Loucy (cell line): Measurements from ENCODE around the gene NKAIN4.

Experiments
- H2AFZ ChIP-seq: fragments of 200-600 bp; sonication (generic); 2 replicates; pipeline ENCODE4 v1.6.0; 2016; ENCODE audit warnings: antibody characterized with exemption, mild to moderate bottlenecking, low read length, moderate library complexity
- H3F3A ChIP-seq: fragments of 200-600 bp; 2 replicates; pipeline ENCODE4 v1.6.0; 2016; ENCODE audit warnings: antibody characterized with exemption, low read depth, mild to moderate bottlenecking
- H3K27me3 ChIP-seq: fragments of 200-600 bp; sonication (generic); 2 replicates; pipeline ENCODE4 v1.6.1; 2014; ENCODE audit warnings: low read length, mild to moderate bottlenecking; ENCODE audit not compliant: insufficient read depth, poor library complexity, severe bottlenecking
- H3K36me3 ChIP-seq: fragments of 200-600 bp; sonication (generic); 2 replicates; pipeline ENCODE4 v1.6.1; 2016; ENCODE audit warnings: low read length; ENCODE audit not compliant: insufficient read depth
- H3K4me1 ChIP-seq: fragments of 200-600 bp; sonication (generic); 2 replicates; pipeline ENCODE4 v1.5.1; 2014; ENCODE audit warnings: low read length, mild to moderate bottlenecking; ENCODE audit not compliant: insufficient read depth, poor library complexity, severe bottlenecking
- H3K4me2 ChIP-seq: fragments of 200-600 bp; sonication (generic); 2 replicates; pipeline ENCODE4 v1.6.0; 2014; ENCODE audit warnings: antibody characterized with exemption, low read length, low read depth, mild to moderate bottlenecking; ENCODE audit not compliant: poor library complexity, severe bottlenecking
- H3K4me3 ChIP-seq: fragments of 200-600 bp; sonication (generic); 2 replicates; pipeline ENCODE4 v1.5.1; 2014; ENCODE audit warnings: low read length, mild to moderate bottlenecking, mixed read lengths; ENCODE audit not compliant: poor library complexity, severe bottlenecking
- H3K79me2 ChIP-seq: fragments of 200-600 bp; sonication (generic); 2 replicates; pipeline ENCODE4 v1.6.1; 2014; ENCODE audit warnings: low read length; ENCODE audit not compliant: insufficient read depth
- H3K9ac ChIP-seq: fragments of 200-600 bp; sonication (generic); 2 replicates; pipeline ENCODE4 v1.6.0; 2014; ENCODE audit warnings: mild to moderate bottlenecking, low read depth, low read length, moderate library complexity; ENCODE audit not compliant: poor library complexity, severe bottlenecking
- H3K9me2 ChIP-seq: fragments of 200-600 bp; sonication (generic); replicated peaks from 2 replicates; pipeline ENCODE4 v1.6.1; 2016; ENCODE audit warnings: low read depth, low read length, mixed read lengths
- H3K9me3 ChIP-seq: fragments of 200-600 bp; sonication (generic); 2 replicates; pipeline ENCODE4 v1.6.1; 2014; ENCODE audit warnings: mild to moderate bottlenecking, antibody characterized with exemption, low read length, low read depth; ENCODE audit not compliant: insufficient read depth
- H4K20me1 ChIP-seq: fragments of 200-600 bp; sonication (generic); 2 replicates; pipeline ENCODE4 v1.6.0; 2014; ENCODE audit warnings: antibody characterized with exemption, low read length, mild to moderate bottlenecking; ENCODE audit not compliant: insufficient read depth, poor library complexity, severe bottlenecking
- CTCF ChIP-seq: fragments of 200-600 bp; sonication (generic); conservative IDR thresholded peaks from 2 replicates; pipeline ENCODE4 v1.5.1; 2014; ENCODE audit warnings: mild to moderate bottlenecking, antibody characterized with exemption, low read length
- EZH2phosphoT487 ChIP-seq: fragments of 200-600 bp; IDR thresholded peaks from 2 replicates; pipeline ENCODE4 v1.6.1; 2018; ENCODE audit warnings: antibody characterized with exemption, mild to moderate bottlenecking, moderate library complexity, borderline replicate concordance

NKAIN4 gene

DNA sequence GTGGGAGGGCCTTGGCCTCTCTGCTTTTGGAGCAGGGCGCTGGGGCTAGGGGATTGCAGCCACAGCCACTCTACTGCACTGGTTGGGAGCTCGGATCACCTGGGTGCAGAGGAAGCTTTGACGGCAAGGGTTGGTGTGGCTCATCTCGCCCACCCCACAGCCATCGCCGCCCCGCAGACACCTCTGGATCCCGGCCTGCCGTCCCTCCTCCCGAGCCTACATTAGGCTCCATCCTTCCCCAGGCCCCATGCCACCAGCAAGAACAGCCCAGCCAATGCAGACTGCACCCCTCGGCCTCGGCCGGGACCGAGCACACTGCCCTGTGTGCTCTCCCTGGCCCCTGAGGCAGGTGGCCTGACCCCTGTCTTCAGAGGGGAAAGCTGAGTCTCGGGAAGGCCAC, 6.3 kb upstream of the NKAIN4 start:
- H3K9me3 ChIP-seq, result no peaks in the 10 kb centered on the region
- no peak for TF ChIP-seq CTCF
- no peak for TF ChIP-seq EZH2phosphoT487
- no peaks in the 10 kb centered on the region for H3F3A ChIP-seq
- H3K4me2 ChIP-seq, result no peak overlapping the region
- H3K4me3 ChIP-seq, result no peak overlapping the region
- H4K20me1 ChIP-seq, result no peaks in the 10 kb centered on the region
- H3K36me3 ChIP-seq, result no peaks in the 10 kb centered on the region
- no peaks in the 10 kb centered on the region for H3K9me2 ChIP-seq
- H3K9ac ChIP-seq, result no peak overlapping the region
- H2AFZ ChIP-seq, result no peak overlapping the region
- no peaks in the 10 kb centered on the region for H3K27me3 ChIP-seq
- no peaks in the 10 kb centered on the region for H3K79me2 ChIP-seq
- H3K4me1 ChIP-seq, result peaks cover 4% of the 10 kb centered on the region

GRCh38 chr20:63259734-63260460, 5.6 kb upstream of the NKAIN4 start:
- Histone ChIP-seq H3K36me3 (no peaks in the 10 kb centered on the region), H3K4me2 (no peak overlapping the region), H3K9me2 (no peaks in the 10 kb centered on the region), H3K4me3 (no peak overlapping the region), H2AFZ (no peak overlapping the region), H3K79me2 (no peaks in the 10 kb centered on the region), H3F3A (no peaks in the 10 kb centered on the region), H3K4me1 (peaks cover 4% of the 10 kb centered on the region), H3K27me3 (no peaks in the 10 kb centered on the region), H3K9me3 (no peaks in the 10 kb centered on the region), H3K9ac (no peak overlapping the region), H4K20me1 (no peaks in the 10 kb centered on the region)
- TF ChIP-seq CTCF (no peak), EZH2phosphoT487 (no peak)

DNA sequence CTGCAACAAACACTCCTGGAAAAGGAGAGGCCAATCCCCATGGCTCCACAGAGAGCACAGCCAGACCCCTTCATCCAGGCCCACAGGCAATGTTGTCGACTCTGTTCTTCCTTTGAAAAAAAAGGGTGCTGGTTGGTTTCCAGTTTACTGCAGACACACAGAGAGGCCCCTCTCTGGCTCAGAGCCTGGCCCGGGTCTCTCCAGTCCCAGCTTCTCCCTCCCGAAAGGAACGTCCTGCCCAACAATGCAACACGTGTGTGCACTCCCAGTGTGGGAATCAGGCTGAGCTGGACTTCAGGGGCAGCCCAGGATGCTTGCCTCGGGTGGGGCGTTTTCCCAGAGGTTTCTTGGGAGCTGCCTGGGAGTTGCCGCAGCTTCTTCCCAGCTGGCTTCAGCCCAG, 4.5 kb upstream of the NKAIN4 start:
- TF ChIP-seq EZH2phosphoT487 (no peak), CTCF (no peak)
- no peak overlapping the region for H3K9ac ChIP-seq
- peaks cover 4% of the 10 kb centered on the region for H3K4me1 ChIP-seq
- no peaks in the 10 kb centered on the region for H3K79me2 ChIP-seq
- no peaks in the 10 kb centered on the region for H3F3A ChIP-seq
- H3K4me2 ChIP-seq, result no peak overlapping the region
- H3K27me3 ChIP-seq, result no peaks in the 10 kb centered on the region
- H3K36me3 ChIP-seq, result no peaks in the 10 kb centered on the region
- no peaks in the 10 kb centered on the region for H3K9me2 ChIP-seq
- H4K20me1 ChIP-seq, result no peaks in the 10 kb centered on the region
- no peaks in the 10 kb centered on the region for H3K9me3 ChIP-seq
- H3K4me3 ChIP-seq, result no peak overlapping the region
- H2AFZ ChIP-seq, result no peak overlapping the region
